Measurements from ENCODE around the gene BAZ1B.

The BAZ1B gene

DNA sequence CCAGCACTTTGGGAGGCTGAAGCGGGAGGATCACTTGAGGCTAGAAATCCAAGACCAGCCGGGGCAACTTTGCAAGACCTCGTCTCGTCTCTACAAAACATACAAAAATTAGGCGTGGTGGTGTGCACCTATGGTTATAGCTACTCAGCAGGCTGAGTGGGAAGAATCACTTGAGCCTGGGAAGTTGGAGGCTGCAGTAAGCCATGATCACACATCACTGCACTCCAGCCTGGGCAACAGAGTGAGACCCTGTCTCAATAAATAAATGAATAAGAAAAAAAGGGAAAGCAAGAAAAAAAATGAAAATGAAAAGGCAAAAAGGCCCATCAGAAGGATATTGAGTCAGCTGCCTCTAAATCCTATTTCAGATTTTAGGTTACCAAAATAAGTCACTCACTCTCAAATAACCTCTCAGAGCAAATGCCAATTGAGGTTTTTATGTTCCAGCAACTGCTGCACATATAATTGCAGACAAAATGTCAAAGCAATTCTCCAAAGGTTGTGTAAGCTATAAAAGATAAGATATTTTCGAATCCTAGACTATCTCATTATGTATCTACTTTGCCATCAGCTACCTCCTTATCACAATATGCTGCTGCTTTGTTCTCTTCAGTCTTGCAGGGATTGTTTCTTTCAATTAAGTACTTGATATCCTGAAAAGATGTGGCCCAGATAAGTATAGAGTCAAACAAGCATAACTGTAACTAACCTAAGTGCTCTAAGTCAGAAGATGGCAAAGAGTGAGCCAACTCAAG, 4.7 kb downstream of the BAZ1B start:
- TF ChIP-seq, protein P1, sequence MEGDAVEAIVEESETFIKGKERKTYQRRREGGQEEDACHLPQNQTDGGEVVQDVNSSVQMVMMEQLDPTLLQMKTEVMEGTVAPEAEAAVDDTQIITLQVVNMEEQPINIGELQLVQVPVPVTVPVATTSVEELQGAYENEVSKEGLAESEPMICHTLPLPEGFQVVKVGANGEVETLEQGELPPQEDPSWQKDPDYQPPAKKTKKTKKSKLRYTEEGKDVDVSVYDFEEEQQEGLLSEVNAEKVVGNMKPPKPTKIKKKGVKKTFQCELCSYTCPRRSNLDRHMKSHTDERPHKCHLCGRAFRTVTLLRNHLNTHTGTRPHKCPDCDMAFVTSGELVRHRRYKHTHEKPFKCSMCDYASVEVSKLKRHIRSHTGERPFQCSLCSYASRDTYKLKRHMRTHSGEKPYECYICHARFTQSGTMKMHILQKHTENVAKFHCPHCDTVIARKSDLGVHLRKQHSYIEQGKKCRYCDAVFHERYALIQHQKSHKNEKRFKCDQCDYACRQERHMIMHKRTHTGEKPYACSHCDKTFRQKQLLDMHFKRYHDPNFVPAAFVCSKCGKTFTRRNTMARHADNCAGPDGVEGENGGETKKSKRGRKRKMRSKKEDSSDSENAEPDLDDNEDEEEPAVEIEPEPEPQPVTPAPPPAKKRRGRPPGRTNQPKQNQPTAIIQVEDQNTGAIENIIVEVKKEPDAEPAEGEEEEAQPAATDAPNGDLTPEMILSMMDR (IDR thresholded peaks at IDR 0.05; ENCODE audit: control insufficient read depth, insufficient read depth, low read depth, low read length, missing control alignments): no peak
- DNase-seq (ENCODE audit: low read depth): no peak
- H3K4me3 ChIP-seq (ENCODE audit: control insufficient read depth, low read depth, low read length): no peak overlapping the region

DNA sequence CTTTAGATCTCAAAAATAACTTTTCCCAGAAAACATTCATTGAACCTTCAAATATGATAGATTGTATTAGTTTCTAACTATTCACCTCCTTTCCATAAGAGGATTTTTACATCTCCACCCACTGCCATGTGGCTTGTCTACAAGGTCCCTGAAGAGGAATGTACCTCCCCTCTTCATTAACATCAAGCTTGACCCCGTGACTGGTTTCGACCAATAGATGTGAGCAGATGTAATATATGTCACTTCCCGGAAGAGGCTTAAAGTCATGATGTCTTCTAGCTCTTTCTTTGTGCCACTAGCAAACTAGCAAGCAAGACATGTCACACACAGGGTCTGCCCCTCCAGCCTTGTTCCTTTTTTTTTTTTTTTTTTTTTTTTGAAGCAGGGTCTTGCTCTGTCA, 6.9 kb downstream of the BAZ1B start:
- DNase-seq (ENCODE audit: low read depth): no peak

GRCh38 chr7:73512018-73512780, 9.9 kb downstream of the BAZ1B start:
- H3K4me3 ChIP-seq (ENCODE audit: control insufficient read depth, low read depth, low read length): no peak overlapping the region
- TF ChIP-seq, protein P1 (IDR thresholded peaks at IDR 0.05; ENCODE audit: control insufficient read depth, insufficient read depth, low read depth, low read length, missing control alignments): no peak
- DNase-seq (ENCODE audit: low read depth): no peak

More for the DNA sequence above, 6.9 kb downstream of the BAZ1B start:
- H3K4me3 ChIP-seq (ENCODE audit: control insufficient read depth, low read depth, low read length): no peak overlapping the region
- TF ChIP-seq, protein P1 (IDR thresholded peaks at IDR 0.05; ENCODE audit: control insufficient read depth, insufficient read depth, low read depth, low read length, missing control alignments): no peak

GRCh38 chr7:73509463-73509862, 12.6 kb downstream of the BAZ1B start:
- TF ChIP-seq, protein P1 (IDR thresholded peaks at IDR 0.05; ENCODE audit: control insufficient read depth, insufficient read depth, low read depth, low read length, missing control alignments): no peak
- H3K4me3 ChIP-seq (ENCODE audit: control insufficient read depth, low read depth, low read length): no peak overlapping the region
- no peak for DNase-seq (ENCODE audit: low read depth)

GRCh38 chr7:73507556-73507955, 14.5 kb downstream of the BAZ1B start:
- H3K4me3 ChIP-seq (ENCODE audit: control insufficient read depth, low read depth, low read length): no peak overlapping the region
- DNase-seq (ENCODE audit: low read depth): no peak
- TF ChIP-seq, protein P1 (IDR thresholded peaks at IDR 0.05; ENCODE audit: control insufficient read depth, insufficient read depth, low read depth, low read length, missing control alignments): no peak

GRCh38 chr7:73504920-73505319, 17.2 kb downstream of the BAZ1B start:
- TF ChIP-seq, protein P1 (IDR thresholded peaks at IDR 0.05; ENCODE audit: control insufficient read depth, insufficient read depth, low read depth, low read length, missing control alignments): no peak
- H3K4me3 ChIP-seq (ENCODE audit: control insufficient read depth, low read depth, low read length): no peak overlapping the region

More at GRCh38 chr7:73504920-73505319, 17.2 kb downstream of the BAZ1B start:
- no peak for DNase-seq (ENCODE audit: low read depth)

Measured in AG09309 (cell line).